Effector memory CD8-positive, alpha-beta T cell (primary cell): ENCODE measurements around the gene ZDHHC14.
"Not testable (repeated sequence)": the region's sequence is repeated elsewhere in the genome, so short reads cannot be mapped to it uniquely, and the experiment has no call there.

Source experiments
- ATAC-seq: fragments of 150-1000 bp; cut with Tn5 transposase; replicated peaks from 2 replicates; pipeline ENCODE4 v1.10.0; 2021; ENCODE audit warnings: mild to moderate bottlenecking, moderate library complexity
- DNase-seq, 3 experiments: peaks; one replicate each; pipeline ENCODE4 v3.0.0; 2021
- H3K27ac Mint-ChIP-seq, 2 donors: one replicate each; pipeline ENCODE4 v1.8.0; 2022; ENCODE audit warnings: mild to moderate bottlenecking in 2 of 2, mixed read lengths in 2 of 2, moderate library complexity in 2 of 2
- H3K27me3 Mint-ChIP-seq, 2 donors: one replicate each; pipeline ENCODE4 v1.8.0; 2022; ENCODE audit warnings: mixed read lengths in 2 of 2
- H3K36me3 Mint-ChIP-seq: one replicate; pipeline ENCODE4 v1.8.0; 2022; ENCODE audit warnings: mild to moderate bottlenecking, moderate library complexity, mixed read lengths; ENCODE audit not compliant: insufficient read depth
- H3K4me1 Mint-ChIP-seq, 2 donors: one replicate each; pipeline ENCODE4 v1.8.0; 2022; ENCODE audit warnings: low read depth in 2 of 2, mixed read lengths in 2 of 2
- H3K4me3 Mint-ChIP-seq, 2 donors: one replicate each; pipeline ENCODE4 v1.8.0; 2022; ENCODE audit warnings: mild to moderate bottlenecking in 2 of 2, mixed read lengths in 2 of 2, moderate library complexity in 2 of 2
- H3K9me3 Mint-ChIP-seq, 2 donors: one replicate each; pipeline ENCODE4 v1.8.0; 2022; ENCODE audit warnings: mixed read lengths in 2 of 2

Gene ZDHHC14

DNA sequence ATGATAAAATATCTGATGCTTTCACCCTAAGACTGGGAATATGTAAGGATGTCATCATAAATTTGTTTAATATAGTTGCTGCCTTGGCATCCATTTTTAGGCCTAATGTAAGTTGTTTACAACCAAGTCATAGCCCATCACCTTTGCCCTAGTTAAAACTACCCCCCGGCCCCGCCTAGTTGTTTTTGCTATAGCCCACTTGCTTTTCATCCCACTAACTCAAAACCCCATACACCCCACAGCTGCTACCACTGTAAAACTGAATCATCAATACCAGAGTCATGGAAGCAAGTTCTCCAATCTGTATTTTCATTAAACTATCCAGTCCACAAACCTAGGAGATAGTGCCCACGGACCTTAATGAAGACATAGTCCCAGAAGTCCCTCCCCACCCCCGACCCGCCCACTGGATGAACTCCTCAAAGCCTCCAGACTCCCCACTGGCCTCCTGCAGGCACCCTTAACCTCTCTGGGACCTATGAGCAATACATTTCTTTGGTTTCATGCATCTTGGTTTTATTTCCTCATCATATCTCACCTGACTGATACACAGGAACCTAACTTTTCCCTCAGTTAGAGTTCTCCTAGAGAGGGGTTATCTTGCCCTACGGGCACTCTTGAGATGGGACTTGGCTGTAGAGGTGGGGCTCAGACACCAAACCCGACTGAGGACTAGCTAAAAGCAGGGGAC is 12.5 kb upstream of the ZDHHC14 start:
- Mint-ChIP-seq H3K27me3 (peaks cover 16 to 28% of the 10 kb centered on the region in 2 donors), H3K27ac (no peak overlapping the region), H3K36me3 (peaks cover 6% of the 10 kb centered on the region), H3K9me3 (no peaks in the 10 kb centered on the region), H3K4me3 (no peak overlapping the region), H3K4me1 (peaks cover 7 to 8% of the 10 kb centered on the region in 2 donors)
- ATAC-seq (no peak), DNase-seq (no peak)

- Mint-ChIP-seq H3K36me3 (peaks cover 6% of the 10 kb centered on the region), H3K4me3 (no peak overlapping the region), H3K9me3 (no peaks in the 10 kb centered on the region), H3K27me3 (peaks cover 16 to 23% of the 10 kb centered on the region in 2 donors), H3K27ac (no peak overlapping the region), H3K4me1 (peaks cover 7 to 8% of the 10 kb centered on the region in 2 donors)
- DNase-seq (no peak), ATAC-seq (no peak)
These were observed 10.2 kb upstream of the ZDHHC14 start for GRCh38 chr6:157370755-157371154.

- Mint-ChIP-seq H3K4me3 (no peak overlapping the region), H3K36me3 (peaks cover 6% of the 10 kb centered on the region), H3K27me3 (peaks cover 10 to 16% of the 10 kb centered on the region in 2 donors), H3K9me3 (no peaks in the 10 kb centered on the region), H3K27ac (no peak overlapping the region), H3K4me1 (peaks cover 7 to 8% of the 10 kb centered on the region in 2 donors)
- DNase-seq (no peak), ATAC-seq (no peak)
These were observed 8.3 kb upstream of the ZDHHC14 start for GRCh38 chr6:157372501-157373280.

- H3K27me3 Mint-ChIP-seq, result peaks cover 2 to 3% of the 10 kb centered on the region in 2 donors
- peaks cover 2% of the 10 kb centered on the region for H3K36me3 Mint-ChIP-seq
- no peak overlapping the region for H3K4me3 Mint-ChIP-seq
- DNase-seq (no peak), ATAC-seq (no peak)
- H3K27ac Mint-ChIP-seq, result no peak overlapping the region
- no peaks in the 10 kb centered on the region for H3K9me3 Mint-ChIP-seq
- H3K4me1 Mint-ChIP-seq, result peaks cover 5 to 7% of the 10 kb centered on the region in 2 donors
These were observed 6.0 kb upstream of the ZDHHC14 start for GRCh38 chr6:157374889-157375443.

DNA sequence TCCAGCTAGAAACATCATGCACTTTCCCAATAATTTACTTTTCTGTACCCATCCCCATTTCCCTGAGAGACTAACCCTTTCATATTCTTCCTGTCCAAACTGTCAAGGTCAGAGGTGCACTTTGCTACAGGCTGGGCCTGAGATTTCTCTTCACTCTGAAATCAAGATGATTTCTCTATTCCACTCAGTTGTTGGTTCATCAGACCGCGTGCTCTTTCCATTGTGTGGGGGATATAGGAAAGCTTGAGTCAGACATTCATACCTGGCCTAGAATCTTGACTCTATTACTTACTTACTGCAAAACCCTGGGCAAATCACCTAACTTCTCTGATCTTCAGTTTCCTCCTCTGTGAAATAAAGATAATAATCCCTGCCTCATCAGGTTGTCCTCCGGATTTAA is 4.7 kb upstream of the ZDHHC14 start:
- Mint-ChIP-seq H3K36me3 (peaks cover 2% of the 10 kb centered on the region), H3K4me1 (peaks cover 4 to 7% of the 10 kb centered on the region in 2 donors), H3K9me3 (no peaks in the 10 kb centered on the region), H3K27ac (no peak overlapping the region), H3K27me3 (no peaks in the 10 kb centered on the region), H3K4me3 (no peak overlapping the region)
- ATAC-seq (no peak), DNase-seq (no peak)

DNA sequence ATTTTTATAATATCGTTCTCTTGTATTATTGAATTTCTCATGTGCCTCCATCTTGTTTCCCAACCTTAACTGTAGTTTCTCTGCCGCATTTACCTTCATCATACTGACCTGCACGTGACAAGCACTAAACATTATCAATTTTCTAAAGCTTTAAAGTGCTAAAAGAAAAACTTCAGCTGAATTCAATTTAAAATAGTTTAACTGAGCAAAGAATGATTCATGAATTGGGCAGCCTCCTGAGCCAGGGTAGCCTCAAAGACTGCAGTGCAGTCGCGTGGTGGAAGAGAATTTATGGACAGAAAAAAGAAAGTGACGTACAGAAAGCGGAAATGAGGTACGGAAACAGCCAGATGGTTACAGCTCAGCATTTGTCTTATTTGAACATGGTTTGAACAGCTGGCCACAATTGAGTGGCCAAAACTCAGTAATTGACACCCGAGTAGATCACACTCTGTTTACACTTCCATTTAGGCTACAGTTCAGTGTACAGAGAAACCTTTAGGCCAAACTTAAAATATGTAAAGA is 4.2 kb upstream of the ZDHHC14 start:
- DNase-seq, result no peak

GRCh38 chr6:157379656-157380457 is 1.1 kb upstream of the ZDHHC14 start:
- peak overlapping the region; percentile 72 to 77 for H3K4me3 Mint-ChIP-seq
- ATAC-seq, result peak; percentile 70
- peak overlapping the region; percentile 21 to 64 for H3K27ac Mint-ChIP-seq
- peak; percentile 82 to 86 (median 82) for DNase-seq
- peaks cover 10% of the 10 kb centered on the region for H3K36me3 Mint-ChIP-seq
- no peaks in the 10 kb centered on the region for H3K9me3 Mint-ChIP-seq
- H3K4me1 Mint-ChIP-seq, result peaks cover 20 to 30% of the 10 kb centered on the region in 2 donors
- H3K27me3 Mint-ChIP-seq, result no peaks in the 10 kb centered on the region

More for the DNA sequence above, 4.2 kb upstream of the ZDHHC14 start:
- Mint-ChIP-seq H3K4me3 (no peak overlapping the region), H3K4me1 (peaks cover 4 to 7% of the 10 kb centered on the region in 2 donors), H3K27me3 (no peaks in the 10 kb centered on the region), H3K36me3 (peaks cover 2% of the 10 kb centered on the region), H3K27ac (no peak overlapping the region), H3K9me3 (no peaks in the 10 kb centered on the region)
- no peak for ATAC-seq

GRCh38 chr6:157380458-157380778 is 572 bp upstream of the ZDHHC14 start:
- Mint-ChIP-seq H3K9me3 (no peaks in the 10 kb centered on the region), H3K27ac (peak overlapping the region; percentile 21 to 64), H3K4me3 (peak overlapping the region; percentile 72 to 77), H3K27me3 (no peaks in the 10 kb centered on the region), H3K36me3 (peaks cover 10% of the 10 kb centered on the region), H3K4me1 (peaks cover 22 to 34% of the 10 kb centered on the region in 2 donors)
- no peak for DNase-seq
- peak; percentile 1 for ATAC-seq

DNA sequence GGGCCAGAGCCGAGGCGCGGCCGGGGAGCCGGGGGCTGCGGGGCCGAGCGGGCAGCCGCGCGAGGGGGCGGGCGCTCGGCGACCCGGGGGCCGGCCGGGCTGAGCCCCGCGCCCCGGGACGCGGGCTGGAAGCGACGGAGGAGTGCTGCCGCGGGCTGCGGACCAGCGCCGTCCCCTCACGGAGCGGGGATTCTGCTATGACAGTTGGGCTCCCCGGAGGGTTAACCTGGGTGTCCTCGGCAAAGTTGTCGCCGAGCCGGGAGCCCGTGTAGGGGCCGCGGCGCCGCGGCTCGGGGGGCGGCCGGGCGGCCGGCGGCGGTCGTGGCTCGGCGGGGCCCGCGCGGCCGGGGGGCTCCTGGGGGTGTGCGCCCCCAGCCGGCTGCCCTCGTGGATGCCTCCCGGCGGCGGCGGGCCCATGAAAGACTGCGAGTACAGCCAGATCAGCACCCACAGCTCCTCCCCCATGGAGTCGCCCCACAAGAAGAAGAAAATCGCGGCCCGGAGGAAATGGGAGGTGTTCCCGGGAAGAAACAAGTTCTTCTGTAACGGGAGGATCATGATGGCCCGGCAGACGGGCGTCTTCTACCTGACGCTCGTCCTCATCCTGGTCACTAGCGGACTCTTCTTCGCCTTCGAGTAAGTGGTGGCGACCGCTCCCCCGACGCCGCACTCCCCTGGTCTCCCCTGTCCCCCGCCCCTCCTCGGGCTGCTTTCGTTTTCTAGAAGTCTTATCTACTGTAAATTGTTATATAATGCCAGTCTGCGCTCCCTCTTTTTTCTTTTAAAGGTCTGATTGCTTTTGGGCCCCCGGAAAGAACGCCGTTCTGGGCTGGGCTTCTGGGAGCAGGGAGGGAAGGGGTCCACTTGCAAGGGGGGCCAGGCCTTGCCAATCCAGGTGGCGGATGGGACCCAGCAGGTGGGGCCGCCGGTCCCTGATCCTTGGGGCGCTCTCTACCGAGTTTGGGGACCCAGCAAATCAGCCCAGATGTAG is 936 bp downstream of the ZDHHC14 start:
- H3K27me3 Mint-ChIP-seq, result no peaks in the 10 kb centered on the region
- H3K4me3 Mint-ChIP-seq, result peak overlapping the region; percentile 85 to 88
- peaks cover 24 to 38% of the 10 kb centered on the region in 2 donors for H3K4me1 Mint-ChIP-seq
- H3K27ac Mint-ChIP-seq, result peak overlapping the region; percentile 86 to 89
- H3K9me3 Mint-ChIP-seq, result no peaks in the 10 kb centered on the region
- DNase-seq (peak; percentile 42 to 44 (median 43)), ATAC-seq (peak; percentile 23)
- H3K36me3 Mint-ChIP-seq, result peaks cover 10% of the 10 kb centered on the region

DNA sequence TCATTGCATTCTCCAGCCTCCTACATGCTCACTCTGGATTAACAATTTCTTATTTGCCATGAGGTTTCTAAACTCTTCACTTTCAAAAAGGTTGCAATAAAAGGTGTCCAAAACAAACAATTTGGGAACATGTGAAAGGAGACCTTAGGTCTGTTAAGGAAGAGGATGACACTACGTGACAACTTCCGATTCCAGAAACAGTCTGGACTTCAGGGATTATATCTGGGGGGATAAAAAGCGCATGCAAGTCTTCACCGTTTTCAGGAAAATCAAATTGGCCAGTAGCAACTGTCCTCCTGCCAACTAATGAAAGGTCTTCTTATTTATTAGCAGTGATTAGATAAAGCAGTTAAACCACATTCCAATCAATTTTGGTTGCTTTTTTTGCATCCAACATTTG is 1.8 kb downstream of the ZDHHC14 start:
- peaks cover 10% of the 10 kb centered on the region for H3K36me3 Mint-ChIP-seq

DNA sequence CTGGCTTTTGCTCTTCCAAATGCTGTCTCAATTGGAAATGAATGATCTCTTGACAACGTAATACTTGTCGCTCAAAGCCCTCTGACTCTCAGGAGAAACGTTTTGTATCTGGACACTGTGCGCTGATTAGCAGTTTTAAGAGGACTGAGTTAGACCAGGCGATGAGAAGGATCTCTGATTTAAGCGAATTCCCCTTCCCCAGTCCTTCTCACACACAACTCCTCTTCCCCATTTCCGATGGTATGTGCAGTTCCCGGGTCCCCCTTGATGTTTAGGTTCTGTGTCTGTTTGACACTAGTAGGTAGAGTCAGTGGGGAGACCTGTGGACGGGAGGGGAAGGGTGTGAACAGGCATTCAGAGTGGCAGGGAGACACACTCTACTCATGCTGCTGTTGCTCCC is 2.5 kb downstream of the ZDHHC14 start:
- no peak for DNase-seq
- Mint-ChIP-seq H3K4me1 (peaks cover 24 to 38% of the 10 kb centered on the region in 2 donors), H3K27me3 (no peaks in the 10 kb centered on the region), H3K36me3 (peaks cover 10% of the 10 kb centered on the region), H3K27ac (peak overlapping the region in 1 of 2 donors; percentile 89), H3K4me3 (peak overlapping the region; percentile 85 to 88), H3K9me3 (no peaks in the 10 kb centered on the region)
- ATAC-seq, result no peak

More for the DNA sequence above, 1.8 kb downstream of the ZDHHC14 start:
- ATAC-seq (no peak), DNase-seq (no peak)
- H3K9me3 Mint-ChIP-seq, result no peaks in the 10 kb centered on the region
- peak overlapping the region; percentile 86 to 89 for H3K27ac Mint-ChIP-seq
- no peaks in the 10 kb centered on the region for H3K27me3 Mint-ChIP-seq
- H3K4me3 Mint-ChIP-seq, result peak overlapping the region; percentile 85 to 88
- H3K4me1 Mint-ChIP-seq, result peaks cover 24 to 38% of the 10 kb centered on the region in 2 donors

- not testable (repeated sequence) for H3K27ac Mint-ChIP-seq, H3K36me3 Mint-ChIP-seq, H3K9me3 Mint-ChIP-seq
These were observed 4.0 kb downstream of the ZDHHC14 start for GRCh38 chr6:157384962-157385361.

More at GRCh38 chr6:157384962-157385361, 4.0 kb downstream of the ZDHHC14 start:
- not testable (repeated sequence) for DNase-seq, ATAC-seq, H3K27me3 Mint-ChIP-seq, H3K4me3 Mint-ChIP-seq
- peaks cover 19 to 32% of the 10 kb centered on the region in 2 donors for H3K4me1 Mint-ChIP-seq
